Stimulated activated naive B cell treated with anti-CD40 and anti-IgM and Interleukin-4, amounts not matched to agents 10 μg/mL and 1 μg/mL and 100 μg/mL, for 72 hours (primary cell): ENCODE data around the gene MUSK.
"Not testable (repeated sequence)": the region's sequence is repeated elsewhere in the genome, so short reads cannot be mapped to it uniquely, and the experiment has no call there.

ENCODE experiments used
- ATAC-seq, 2 donors: fragments of 150-1000 bp; cut with Tn5 transposase; replicated peaks; 2 replicates each; pipeline ENCODE4 v1.10.0; 2021; ENCODE audit warnings: moderate library complexity in 1 of 2
- DNase-seq: peaks from one replicate; pipeline ENCODE4 v3.0.0; 2021
- H3K27ac Mint-ChIP-seq: one replicate; pipeline ENCODE4 v1.8.0; 2022; ENCODE audit warnings: mild to moderate bottlenecking, mixed read lengths
- H3K27me3 Mint-ChIP-seq, 2 donors: one replicate each; pipeline ENCODE4 v1.8.0; 2022; ENCODE audit warnings: mixed read lengths in 2 of 2
- H3K36me3 Mint-ChIP-seq, 2 donors: one replicate each; pipeline ENCODE4 v1.8.0; 2022; ENCODE audit warnings: mixed read lengths in 2 of 2, mild to moderate bottlenecking in 1 of 2
- H3K4me1 Mint-ChIP-seq, 2 donors: one replicate each; pipeline ENCODE4 v1.8.0; 2022; ENCODE audit warnings: mixed read lengths in 2 of 2, mild to moderate bottlenecking in 1 of 2
- H3K4me3 Mint-ChIP-seq, 2 donors: one replicate each; pipeline ENCODE4 v1.8.0; 2022; ENCODE audit warnings: mild to moderate bottlenecking in 2 of 2, mixed read lengths in 2 of 2, moderate library complexity in 1 of 2
- H3K9me3 Mint-ChIP-seq, 2 donors: one replicate each; pipeline ENCODE4 v1.8.0; 2022; ENCODE audit warnings: mixed read lengths in 2 of 2, mild to moderate bottlenecking in 1 of 2

MUSK gene

GRCh38 chr9:110825129-110825528 lies 156.5 kb downstream of the MUSK start:
- not testable (repeated sequence) for H3K27ac Mint-ChIP-seq, H3K27me3 Mint-ChIP-seq, H3K4me1 Mint-ChIP-seq, H3K4me3 Mint-ChIP-seq, H3K36me3 Mint-ChIP-seq, ATAC-seq, DNase-seq, H3K9me3 Mint-ChIP-seq

GRCh38 chr9:110825950-110826349 lies 157.4 kb downstream of the MUSK start:
- no peak for ATAC-seq

GRCh38 chr9:110826400-110826799 lies 157.8 kb downstream of the MUSK start:
- DNase-seq, H3K27ac Mint-ChIP-seq, H3K4me3 Mint-ChIP-seq, ATAC-seq, H3K27me3 Mint-ChIP-seq, H3K36me3 Mint-ChIP-seq, H3K4me1 Mint-ChIP-seq, H3K9me3 Mint-ChIP-seq: not testable (repeated sequence)

More at GRCh38 chr9:110825950-110826349, 157.4 kb downstream of the MUSK start:
- Mint-ChIP-seq H3K27ac (no peak overlapping the region), H3K9me3 (peaks cover 5 to 8% of the 10 kb centered on the region in 2 donors), H3K4me1 (no peaks in the 10 kb centered on the region), H3K27me3 (peaks cover 0 to 5% of the 10 kb centered on the region in 2 donors), H3K36me3 (no peaks in the 10 kb centered on the region), H3K4me3 (no peak overlapping the region)
- no peak for DNase-seq

GRCh38 chr9:110828264-110828663 lies 159.7 kb downstream of the MUSK start:
- Mint-ChIP-seq H3K36me3 (no peaks in the 10 kb centered on the region), H3K9me3 (peaks cover 3 to 8% of the 10 kb centered on the region in 2 donors), H3K4me3 (no peak overlapping the region), H3K27ac (no peak overlapping the region), H3K4me1 (no peaks in the 10 kb centered on the region), H3K27me3 (peaks cover 0 to 5% of the 10 kb centered on the region in 2 donors)
- ATAC-seq = no peak
- DNase-seq = no peak

GRCh38 chr9:110830495-110830894 lies 161.9 kb downstream of the MUSK start:
- no peaks in the 10 kb centered on the region for H3K36me3 Mint-ChIP-seq
- no peak overlapping the region for H3K27ac Mint-ChIP-seq
- peaks cover 1 to 3% of the 10 kb centered on the region in 2 donors for H3K9me3 Mint-ChIP-seq
- no peaks in the 10 kb centered on the region for H3K4me1 Mint-ChIP-seq
- ATAC-seq = no peak
- peaks cover 0 to 5% of the 10 kb centered on the region in 2 donors for H3K27me3 Mint-ChIP-seq
- no peak for DNase-seq
- H3K4me3 Mint-ChIP-seq = no peak overlapping the region

- Mint-ChIP-seq H3K4me3 (no peak overlapping the region), H3K27me3 (no peaks in the 10 kb centered on the region), H3K4me1 (peaks cover 4% of the 10 kb centered on the region in 2 donors), H3K27ac (no peak overlapping the region), H3K36me3 (no peaks in the 10 kb centered on the region), H3K9me3 (peaks cover 0 to 8% of the 10 kb centered on the region in 2 donors)
- DNase-seq (no peak), ATAC-seq (no peak)
Observed at GRCh38 chr9:110832926-110833325, 164.3 kb downstream of the MUSK start.

GRCh38 chr9:110835404-110835803 lies 166.8 kb downstream of the MUSK start:
- DNase-seq (no peak), ATAC-seq (no peak)
- Mint-ChIP-seq H3K27me3 (no peaks in the 10 kb centered on the region), H3K4me1 (peaks cover 4 to 5% of the 10 kb centered on the region in 2 donors), H3K27ac (no peak overlapping the region), H3K36me3 (no peaks in the 10 kb centered on the region), H3K9me3 (peaks cover under 1 to 5% of the 10 kb centered on the region in 2 donors), H3K4me3 (no peak overlapping the region)

- no peaks in the 10 kb centered on the region for H3K27me3 Mint-ChIP-seq
- ATAC-seq (no peak), DNase-seq (no peak)
- no peak overlapping the region for H3K4me3 Mint-ChIP-seq
- H3K36me3 Mint-ChIP-seq = no peaks in the 10 kb centered on the region
- peaks cover 4 to 5% of the 10 kb centered on the region in 2 donors for H3K4me1 Mint-ChIP-seq
- H3K27ac Mint-ChIP-seq = no peak overlapping the region
- peaks cover 3 to 5% of the 10 kb centered on the region in 2 donors for H3K9me3 Mint-ChIP-seq
Observed at GRCh38 chr9:110835859-110836271, 167.3 kb downstream of the MUSK start.

GRCh38 chr9:110837401-110838005 lies 168.9 kb downstream of the MUSK start:
- no peak for DNase-seq
- Mint-ChIP-seq H3K27me3 (no peaks in the 10 kb centered on the region), H3K27ac (no peak overlapping the region)

GRCh38 chr9:110842169-110842568 lies 173.6 kb downstream of the MUSK start:
- no peak overlapping the region for H3K27ac Mint-ChIP-seq
- no peaks in the 10 kb centered on the region for H3K36me3 Mint-ChIP-seq
- ATAC-seq (no peak), DNase-seq (no peak)
- H3K9me3 Mint-ChIP-seq = peaks cover 1 to 4% of the 10 kb centered on the region in 2 donors
- H3K4me3 Mint-ChIP-seq = no peak overlapping the region
- peaks cover 0 to 8% of the 10 kb centered on the region in 2 donors for H3K27me3 Mint-ChIP-seq
- H3K4me1 Mint-ChIP-seq = peaks cover 4 to 5% of the 10 kb centered on the region in 2 donors

More at GRCh38 chr9:110837401-110838005, 168.9 kb downstream of the MUSK start:
- H3K9me3 Mint-ChIP-seq = peaks cover 3 to 5% of the 10 kb centered on the region in 2 donors
- ATAC-seq = peak; percentile 51 to 71
- H3K4me1 Mint-ChIP-seq = peaks cover 4 to 5% of the 10 kb centered on the region in 2 donors
- no peak overlapping the region for H3K4me3 Mint-ChIP-seq
- H3K36me3 Mint-ChIP-seq = no peaks in the 10 kb centered on the region

GRCh38 chr9:110842986-110843385 lies 174.4 kb downstream of the MUSK start:
- peaks cover 0 to 8% of the 10 kb centered on the region in 2 donors for H3K27me3 Mint-ChIP-seq
- DNase-seq (no peak), ATAC-seq (no peak)
- H3K4me1 Mint-ChIP-seq = peaks cover 0 to under 1% of the 10 kb centered on the region in 2 donors
- H3K27ac Mint-ChIP-seq = no peak overlapping the region
- H3K4me3 Mint-ChIP-seq = no peak overlapping the region
- H3K36me3 Mint-ChIP-seq = no peaks in the 10 kb centered on the region
- H3K9me3 Mint-ChIP-seq = peaks cover 0 to 4% of the 10 kb centered on the region in 2 donors

GRCh38 chr9:110844121-110844520 lies 175.5 kb downstream of the MUSK start:
- H3K27me3 Mint-ChIP-seq = peaks cover 0 to 8% of the 10 kb centered on the region in 2 donors
- no peaks in the 10 kb centered on the region for H3K4me1 Mint-ChIP-seq
- no peak overlapping the region for H3K4me3 Mint-ChIP-seq
- no peak for ATAC-seq
- DNase-seq = no peak
- no peaks in the 10 kb centered on the region for H3K36me3 Mint-ChIP-seq
- peaks cover 0 to 4% of the 10 kb centered on the region in 2 donors for H3K9me3 Mint-ChIP-seq
- H3K27ac Mint-ChIP-seq = no peak overlapping the region

- Mint-ChIP-seq H3K4me3 (no peak overlapping the region), H3K4me1 (no peaks in the 10 kb centered on the region), H3K36me3 (no peaks in the 10 kb centered on the region), H3K27me3 (peaks cover 0 to 8% of the 10 kb centered on the region in 2 donors), H3K27ac (no peak overlapping the region), H3K9me3 (peaks cover 0 to 2% of the 10 kb centered on the region in 2 donors)
- ATAC-seq (no peak), DNase-seq (no peak)
Observed at GRCh38 chr9:110846215-110846614, 177.6 kb downstream of the MUSK start.

- ATAC-seq = no peak
- H3K27ac Mint-ChIP-seq = peak overlapping the region; percentile 32
- no peaks in the 10 kb centered on the region for H3K36me3 Mint-ChIP-seq
- H3K4me1 Mint-ChIP-seq = no peaks in the 10 kb centered on the region
- H3K27me3 Mint-ChIP-seq = peaks cover 0 to 8% of the 10 kb centered on the region in 2 donors
- no peak for DNase-seq
- peaks cover 0 to 2% of the 10 kb centered on the region in 2 donors for H3K9me3 Mint-ChIP-seq
- H3K4me3 Mint-ChIP-seq = no peak overlapping the region
Observed at GRCh38 chr9:110847671-110848070, 179.1 kb downstream of the MUSK start.

- ATAC-seq = no peak
- H3K27ac Mint-ChIP-seq = no peak overlapping the region
- no peak for DNase-seq
- peaks cover 3 to 9% of the 10 kb centered on the region in 2 donors for H3K9me3 Mint-ChIP-seq
- H3K4me1 Mint-ChIP-seq = no peaks in the 10 kb centered on the region
- no peaks in the 10 kb centered on the region for H3K27me3 Mint-ChIP-seq
- H3K36me3 Mint-ChIP-seq = no peaks in the 10 kb centered on the region
- H3K4me3 Mint-ChIP-seq = no peak overlapping the region
Observed at GRCh38 chr9:110850401-110851135, 182.0 kb downstream of the MUSK start.
